ENCODE measurements around the gene MIA. TPM values are rescaled to one million over a fixed set of nuclear protein-coding genes. Genes with fewer than 3 reads are reported as not detected.

MIA gene
- total and polyA plus RNA-seq, 2 of the 4 experiments (the other 2 are of a cell fraction), result 0.44 TPM; not detected in 1

- CTCF ChIA-PET, result interaction anchor here (0.7 kb wide), 1 partner anchor 13 kb away, joined by 3 read pairs; no protein-coding TSS in a partner anchor
- WGBS, 2 experiments (ENCODE audit: extremely low coverage in 2 of 2, insufficient read length in 1 of 2), result 96% methylated on average over 3 of the region's 7 CpGs; no CpG with 5 or more reads in 1 of the 2 experiments
Observed at GRCh38 chr19:40791349-40791748, 16.0 kb downstream of the MIA start.

More at GRCh38 chr19:40791349-40791748, 16.0 kb downstream of the MIA start:
- no TSS peak for BruUV-seq (replicated peaks)
- no peak overlapping the region for H3K4me3 ChIP-seq (ENCODE audit: insufficient read depth, low read depth, low read length)
- H3K9me1 ChIP-seq (ENCODE audit: insufficient read depth, low read length), result no peaks in the 10 kb centered on the region
- DNase-seq, result no peak
- H2AK5ac ChIP-seq (ENCODE audit: low read depth, low read length), result no peak overlapping the region
- H3K27ac ChIP-seq (ENCODE audit: insufficient read depth, low read length), result no peak overlapping the region
- H2BK15ac ChIP-seq (ENCODE audit: low read depth, low read length), result no peak overlapping the region
- H3K18ac ChIP-seq (ENCODE audit: low read depth, low read length), result no peak overlapping the region
- no peak overlapping the region for H3K14ac ChIP-seq (replicated peaks; ENCODE audit: low read depth, low read length)
- H4K8ac ChIP-seq (ENCODE audit: low read depth in 2 of 2, low read length in 2 of 2), result no peak overlapping the region
- H3K79me1 ChIP-seq (ENCODE audit: low read depth in 1 of 2, low read length in 2 of 2), result no peaks in the 10 kb centered on the region
- H3K36me3 ChIP-seq (ENCODE audit: control insufficient read depth, insufficient read depth, low read length), result peaks cover 12% of the 10 kb centered on the region
- TF ChIP-seq MXI1 (IDR thresholded peaks at IDR 0.05; ENCODE audit: borderline replicate concordance, low read depth, low read length) (no peak), POLR2A (IDR thresholded peaks at IDR 0.05; ENCODE audit: low read depth, low read length) (no peak), USF2 (IDR thresholded peaks at IDR 0.05; ENCODE audit: low read depth, low read length) (no peak)
- no peak overlapping the region for H2BK20ac ChIP-seq (ENCODE audit: low read depth, low read length)
- dilution Hi-C loops (cut with HindIII; ENCODE audit: low sequenced_read_pairs, unreplicated experiment) (no loop called here), intact Hi-C loops (cut with micrococcal nuclease) (no loop called here), in situ Hi-C loops (cut with MboI; ENCODE audit: low sequenced_read_pairs) (no loop called here)
- no peak overlapping the region for H2AK9ac ChIP-seq (replicated peaks; ENCODE audit: low read depth, low read length, poor library complexity)
- H3K9ac ChIP-seq (ENCODE audit: low read depth, low read length), result no peak overlapping the region
- no peak overlapping the region for H4K91ac ChIP-seq (ENCODE audit: insufficient read depth, low read depth, low read length)
- ATAC-seq (ENCODE audit: low read depth), result peak; percentile 37; the same call in 1 of the 2 replicates
- POLR2A ChIA-PET (ENCODE audit: unreplicated experiment), result no interaction called here
- no peak overlapping the region for H2AFZ ChIP-seq (replicated peaks; ENCODE audit: low read length, poor library complexity)
- no peak overlapping the region for H3K4ac ChIP-seq (ENCODE audit: low read depth, low read length)
- H3K4me1 ChIP-seq (ENCODE audit: control insufficient read depth, insufficient read depth, low read length), result no peaks in the 10 kb centered on the region; the same call in 1 of the 2 replicates
- H3K56ac ChIP-seq (ENCODE audit: extremely low read depth, insufficient read depth, low read length), result no peak overlapping the region
- no peak overlapping the region for H2BK5ac ChIP-seq (ENCODE audit: low read depth, low read length, poor library complexity, severe bottlenecking)
- H3K27me3 ChIP-seq (ENCODE audit: control insufficient read depth, insufficient read depth, low read length), result no peaks in the 10 kb centered on the region
- no peaks in the 10 kb centered on the region for H4K20me1 ChIP-seq (ENCODE audit: insufficient read depth, low read length)
- H3K9me3 ChIP-seq (ENCODE audit: control insufficient read depth, insufficient read depth, low read length), result no peaks in the 10 kb centered on the region
- no peak overlapping the region for H2BK120ac ChIP-seq (ENCODE audit: low read depth, low read length)
- no peak overlapping the region for H3K4me2 ChIP-seq (ENCODE audit: low read depth, low read length)
- no peak overlapping the region for H4K5ac ChIP-seq (ENCODE audit: low read depth, low read length)
- no peak overlapping the region for H3K23ac ChIP-seq (ENCODE audit: low read depth, low read length)
